NAMALWA (cell line): Measurements from ENCODE around the gene CLP1.

Source experiments
- DNase-seq: peaks from one replicate; pipeline ENCODE4 v3.0.0-alpha.2; 2015; ENCODE audit warnings: low spot score

Gene CLP1

DNA sequence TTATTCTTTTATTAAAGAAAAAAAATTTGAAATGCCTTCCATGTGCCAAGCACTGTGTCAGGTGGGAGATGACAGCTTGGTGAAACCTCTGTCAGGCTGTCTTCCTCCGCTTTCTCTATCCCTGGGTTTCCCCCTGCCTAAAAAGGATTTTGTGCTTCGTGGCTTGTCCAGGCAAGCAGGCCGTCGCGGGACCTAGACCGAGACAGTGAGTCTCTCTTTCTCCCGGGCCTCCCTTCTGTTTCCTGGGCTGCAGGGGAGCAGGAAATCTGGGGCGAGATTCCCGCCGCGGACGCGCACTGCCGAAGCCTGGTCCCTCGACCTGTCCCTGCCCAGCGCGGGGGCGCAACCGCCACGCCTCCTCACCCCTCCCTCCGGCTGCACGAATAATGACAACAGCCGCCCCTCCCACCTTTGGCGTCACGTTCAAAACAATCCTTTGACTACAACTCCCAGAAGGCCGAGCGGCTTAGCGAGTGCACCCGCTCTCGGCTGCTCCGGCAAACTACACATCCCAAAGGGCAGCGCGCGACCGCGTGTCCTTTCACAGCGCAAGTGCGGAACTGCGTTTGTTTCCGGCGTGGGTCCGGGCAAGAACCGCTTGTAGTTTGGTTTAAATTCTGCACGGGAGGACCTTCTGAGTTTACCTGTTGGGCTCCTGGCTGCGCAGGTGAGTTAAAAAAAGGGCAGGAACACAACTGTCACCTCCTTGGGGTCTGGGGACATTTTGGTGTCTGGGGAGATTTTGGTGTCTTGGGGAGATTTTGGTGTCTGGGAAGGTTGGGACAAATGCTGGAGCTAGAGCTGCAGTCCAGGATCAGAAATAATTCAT, at the start of gene CLP1:
Gene CLP1 (plus strand): TSS at position 569 of the 829 bp plus-strand sequence. CDS start 1,715 bp downstream, outside the sequence.
- peak; percentile 99 for DNase-seq

DNA sequence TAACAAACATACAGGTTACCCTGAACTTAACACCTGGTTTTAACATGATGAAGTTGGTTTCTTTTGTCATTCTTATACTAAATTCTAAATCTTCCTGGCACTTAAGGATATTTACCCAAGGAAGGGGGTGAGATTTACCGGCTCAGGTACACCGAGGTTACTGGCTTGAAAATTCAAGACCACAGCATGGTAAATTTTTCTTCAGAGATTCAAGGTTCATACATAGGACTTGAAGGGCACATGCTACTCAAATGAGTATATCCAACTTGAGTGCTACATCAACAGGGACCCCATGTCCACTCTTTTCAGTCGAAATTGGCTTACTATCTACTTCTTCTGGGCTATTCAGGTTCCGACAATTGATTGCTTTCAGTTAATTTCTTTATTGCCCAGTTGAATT, 47.4 kb upstream of the CLP1 start:
- DNase-seq, result no peak

GRCh38 chr11:57614234-57614772, 43.3 kb upstream of the CLP1 start:
- DNase-seq, result no peak

DNA sequence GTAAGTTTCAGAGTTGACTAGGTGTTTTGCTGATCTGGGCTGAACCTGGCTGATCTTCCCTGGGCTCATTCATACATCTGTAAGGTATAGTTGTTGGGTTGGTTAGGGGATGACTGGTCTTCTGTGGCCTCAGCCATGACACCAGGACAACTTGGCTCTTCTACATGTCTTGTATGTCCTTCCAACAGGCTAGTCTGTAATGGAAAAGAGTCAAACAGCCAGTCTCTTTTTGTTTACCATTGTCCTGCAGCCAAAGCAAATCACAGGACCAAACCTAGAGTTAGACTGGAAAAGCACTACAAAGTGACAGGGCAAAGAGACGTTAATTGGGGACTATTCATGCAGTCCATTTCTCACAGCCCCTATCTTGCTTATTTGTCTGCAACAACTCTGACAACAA, 42.3 kb upstream of the CLP1 start:
- DNase-seq, result no peak

- DNase-seq, result no peak
These were observed 41.0 kb upstream of the CLP1 start for GRCh38 chr11:57616595-57616994.

- DNase-seq, result no peak
These were observed 39.1 kb upstream of the CLP1 start for GRCh38 chr11:57618438-57618837.

GRCh38 chr11:57619331-57619730, 38.2 kb upstream of the CLP1 start:
- DNase-seq, result peak; percentile 39

DNA sequence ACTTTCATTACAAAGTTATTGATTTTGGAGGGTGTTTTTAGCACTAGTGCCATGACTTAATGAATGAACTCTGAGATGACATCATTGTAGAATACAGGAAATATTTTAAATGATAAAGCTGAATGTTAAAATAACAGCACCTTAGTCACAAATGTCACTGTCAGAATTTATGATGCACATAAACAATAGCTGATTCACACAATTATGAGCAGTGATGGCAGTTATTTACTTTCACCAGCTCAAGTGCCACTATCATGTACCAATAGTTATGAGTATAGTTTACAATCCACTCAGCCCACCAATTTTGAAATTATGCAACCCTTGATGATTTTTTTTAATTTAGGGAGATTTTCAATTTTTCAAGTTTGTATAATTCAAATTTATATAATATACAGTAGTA, 37.1 kb upstream of the CLP1 start:
- no peak for DNase-seq

GRCh38 chr11:57622263-57622662, 35.3 kb upstream of the CLP1 start:
- DNase-seq, result no peak

- no peak for DNase-seq
These were observed 32.7 kb upstream of the CLP1 start for GRCh38 chr11:57624864-57625263.

GRCh38 chr11:57626895-57627294, 30.7 kb upstream of the CLP1 start:
- DNase-seq, result no peak

DNA sequence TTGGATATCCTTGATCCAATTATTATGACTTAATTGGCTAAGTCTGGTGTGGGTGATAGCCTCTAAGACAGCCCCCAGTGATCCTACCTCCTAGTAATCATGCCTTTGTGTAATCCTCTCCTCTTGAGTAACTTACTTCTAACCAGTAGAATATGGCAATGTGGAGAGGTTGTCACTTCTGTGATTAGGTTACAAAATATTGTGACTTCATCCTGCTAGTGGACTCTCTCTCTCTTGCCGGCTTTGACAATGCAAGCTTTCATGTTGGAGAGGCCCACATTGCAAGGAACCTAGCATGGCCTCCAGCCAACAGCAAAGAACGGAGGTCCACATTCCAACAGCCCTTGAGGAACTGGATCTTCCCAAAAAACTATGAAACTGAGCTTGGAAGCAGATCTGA, 27.4 kb upstream of the CLP1 start:
- DNase-seq, result no peak

GRCh38 chr11:57632116-57632515, 25.4 kb upstream of the CLP1 start:
- DNase-seq, result no peak

GRCh38 chr11:57633394-57634070, 24.0 kb upstream of the CLP1 start:
- no peak for DNase-seq

- DNase-seq, result no peak
These were observed 23.3 kb upstream of the CLP1 start for GRCh38 chr11:57634311-57634710.

DNA sequence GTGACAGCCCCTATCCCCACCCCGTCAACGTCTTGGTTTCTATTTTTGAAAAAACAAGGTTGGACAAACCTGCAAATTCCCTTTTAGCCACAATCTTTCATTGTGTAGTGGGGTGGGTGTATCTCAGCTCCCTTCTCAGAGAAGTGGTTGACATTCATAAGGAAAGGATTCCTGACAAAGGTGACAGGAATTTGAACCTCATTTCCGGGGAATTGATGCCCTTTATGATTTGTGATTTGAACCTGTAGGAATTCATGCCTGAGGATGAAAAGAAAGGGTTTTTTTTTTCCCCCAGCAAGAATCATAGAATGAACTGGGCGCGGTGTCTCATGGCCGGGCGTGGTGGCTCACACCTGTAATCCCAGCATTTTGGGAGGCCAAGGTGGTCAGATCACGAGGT, 22.3 kb upstream of the CLP1 start:
- DNase-seq, result no peak

- DNase-seq, result no peak
These were observed 19.9 kb upstream of the CLP1 start for GRCh38 chr11:57637626-57638004.

GRCh38 chr11:57638005-57638781, 19.4 kb upstream of the CLP1 start:
- DNase-seq, result no peak

- DNase-seq, result no peak
These were observed 18.7 kb upstream of the CLP1 start for GRCh38 chr11:57638811-57639320.

- DNase-seq, result no peak
These were observed 18.1 kb upstream of the CLP1 start for GRCh38 chr11:57639321-57640067.

- no peak for DNase-seq
These were observed 17.3 kb upstream of the CLP1 start for GRCh38 chr11:57640068-57640800.
